GM21367 (cell line): Measurements from ENCODE around the gene ZNF264.
"Not testable (repeated sequence)": the region's sequence is repeated elsewhere in the genome, so short reads cannot be mapped to it uniquely, and the experiment has no call there.

Experiments used
- ATAC-seq: cut with Tn5 transposase; IDR thresholded peaks from one replicate; pipeline ENCODE4 v1.9.1; 2021; ENCODE audit not compliant: unreplicated experiment

Gene ZNF264

GRCh38 chr19:57245066-57245465 is 53.8 kb downstream of the ZNF264 start:
- no peak for ATAC-seq

- no peak for ATAC-seq
Measured at GRCh38 chr19:57245959-57246358, 54.7 kb downstream of the ZNF264 start.

GRCh38 chr19:57248646-57249045 is 57.3 kb downstream of the ZNF264 start:
- ATAC-seq: no peak

- no peak for ATAC-seq
Measured at GRCh38 chr19:57249329-57249728, 58.0 kb downstream of the ZNF264 start.

GRCh38 chr19:57253767-57254166 is 62.5 kb downstream of the ZNF264 start:
- ATAC-seq: not testable (repeated sequence)

GRCh38 chr19:57262044-57262443 is 70.7 kb downstream of the ZNF264 start:
- ATAC-seq: no peak

GRCh38 chr19:57263244-57263741 is 72.0 kb downstream of the ZNF264 start:
- no peak for ATAC-seq

- no peak for ATAC-seq
Measured at GRCh38 chr19:57267291-57267690, 76.0 kb downstream of the ZNF264 start.

- ATAC-seq: no peak
Measured at GRCh38 chr19:57269515-57270250, 78.4 kb downstream of the ZNF264 start.

GRCh38 chr19:57271280-57271679 is 80.0 kb downstream of the ZNF264 start:
- no peak for ATAC-seq
